Calu3 (cell line): ENCODE data around the gene NDN. TPM values are rescaled to one million over a fixed set of nuclear protein-coding genes. Genes with fewer than 3 reads are reported as not detected.

Source experiments
- BruUV-seq: library from RNA; stranded (reverse); fragments of 400-500 nt; replicated peaks from 2 replicates; lab custom pipeline; 2021; lab: Mats Ljungman, UMichigan
- CTCF ChIA-PET: fragments of 300-600 bp; sonication (Branson Sonifier 250); formaldehyde crosslinking; loops from one replicate; lab custom pipeline; 2022; ENCODE audit warnings: antibody characterized with exemption; lab: Charles Lee
- DNase-seq: peaks from one replicate; pipeline ENCODE4 v3.0.0; 2022
- H3K27ac Mint-ChIP-seq: one replicate; pipeline ENCODE4 v1.8.0; 2022; ENCODE audit warnings: mixed read lengths; ENCODE audit not compliant: unreplicated experiment
- H3K27me3 Mint-ChIP-seq: one replicate; pipeline ENCODE4 v1.8.0; 2022; ENCODE audit warnings: mixed read lengths; ENCODE audit not compliant: unreplicated experiment
- H3K36me3 Mint-ChIP-seq: one replicate; pipeline ENCODE4 v1.8.0; 2022; ENCODE audit warnings: mild to moderate bottlenecking, moderate library complexity, mixed read lengths; ENCODE audit not compliant: insufficient read depth, unreplicated experiment
- H3K4me1 Mint-ChIP-seq: one replicate; pipeline ENCODE4 v1.8.0; 2022; ENCODE audit warnings: mild to moderate bottlenecking, low read depth, mixed read lengths; ENCODE audit not compliant: unreplicated experiment
- H3K4me3 Mint-ChIP-seq: one replicate; pipeline ENCODE4 v1.8.0; 2022; ENCODE audit warnings: mild to moderate bottlenecking, low read depth, moderate library complexity, mixed read lengths; ENCODE audit not compliant: unreplicated experiment
- H3K9me3 Mint-ChIP-seq: one replicate; pipeline ENCODE4 v1.8.0; 2022; ENCODE audit warnings: low read depth, mixed read lengths; ENCODE audit not compliant: unreplicated experiment
- CTCF ChIP-seq: fragments of 200-600 bp; IDR thresholded peaks from one replicate; pipeline ENCODE4 v1.8.0; 2022; ENCODE audit warnings: antibody characterized with exemption; ENCODE audit not compliant: unreplicated experiment
- intact Hi-C: fragments of 100-400 bp; cut with micrococcal nuclease; formaldehyde crosslinking; loops from one replicate; pipeline ENCODE4 v1.10.0; 2022; ENCODE audit not compliant: unreplicated experiment
- total RNA-seq: library from RNA; stranded (reverse); gene quantifications from 2 replicates; pipeline ENCODE4 v1.2.3, GENCODE V29; 2022

Gene NDN
- total RNA-seq, 1 experiment from 2014 or later: not detected

GRCh38 chr15:23646165-23647000, 40.7 kb downstream of the NDN start:
- intact Hi-C loops: no loop called here
- DNase-seq: no peak
- Mint-ChIP-seq H3K4me3 (no peak overlapping the region), H3K9me3 (peaks cover 6% of the 10 kb centered on the region), H3K27ac (no peak overlapping the region), H3K27me3 (no peaks in the 10 kb centered on the region), H3K36me3 (no peaks in the 10 kb centered on the region), H3K4me1 (no peaks in the 10 kb centered on the region)
- no peak for TF ChIP-seq CTCF
- CTCF ChIA-PET: no interaction called here
- BruUV-seq: no TSS peak

DNA sequence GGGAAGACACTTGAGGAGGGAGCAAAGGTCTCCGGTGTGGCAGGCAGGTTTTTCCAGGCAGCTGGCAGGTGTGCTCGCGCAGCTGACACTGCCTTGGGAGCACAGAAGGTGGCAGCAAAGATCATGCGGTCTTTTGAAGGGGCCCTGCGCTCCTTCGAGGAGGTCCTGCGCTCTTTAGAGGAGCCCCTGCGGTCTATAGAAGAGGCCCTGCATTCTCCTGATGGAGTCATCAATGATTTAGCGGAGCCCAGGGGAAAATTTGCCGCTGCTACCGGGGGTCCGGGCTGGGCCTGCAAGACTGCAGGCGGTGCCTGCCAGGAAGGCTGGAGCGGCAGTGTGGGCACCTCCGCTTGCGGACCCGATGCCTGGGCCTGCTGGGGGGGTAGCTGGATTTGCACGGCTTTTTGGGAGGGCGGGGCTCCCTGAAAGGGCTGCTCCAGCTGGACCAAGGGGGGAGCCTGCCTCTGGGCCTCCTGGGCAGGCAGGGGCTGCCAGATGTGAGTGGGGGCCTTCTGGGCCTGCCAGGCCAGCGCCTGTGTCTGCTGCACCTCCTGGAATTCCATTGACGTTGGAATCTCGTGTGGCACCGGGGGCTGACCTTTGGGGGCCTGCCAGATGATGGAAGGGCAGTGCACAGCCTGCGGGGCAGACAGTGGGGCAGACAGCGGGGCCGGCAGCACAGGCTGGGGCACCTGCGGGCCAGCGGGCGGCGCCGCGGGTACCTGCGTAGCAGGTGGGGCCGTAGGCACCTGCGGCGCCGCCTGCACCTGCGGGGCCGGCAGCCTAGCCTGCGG, 41.5 kb downstream of the NDN start:
- TF ChIP-seq CTCF: no peak
- Mint-ChIP-seq H3K4me1 (no peaks in the 10 kb centered on the region), H3K9me3 (peaks cover 6% of the 10 kb centered on the region), H3K4me3 (no peak overlapping the region), H3K27me3 (no peaks in the 10 kb centered on the region), H3K36me3 (no peaks in the 10 kb centered on the region), H3K27ac (no peak overlapping the region)
- no TSS peak for BruUV-seq
- DNase-seq: no peak
- intact Hi-C loops: no loop called here
- CTCF ChIA-PET: no interaction called here

DNA sequence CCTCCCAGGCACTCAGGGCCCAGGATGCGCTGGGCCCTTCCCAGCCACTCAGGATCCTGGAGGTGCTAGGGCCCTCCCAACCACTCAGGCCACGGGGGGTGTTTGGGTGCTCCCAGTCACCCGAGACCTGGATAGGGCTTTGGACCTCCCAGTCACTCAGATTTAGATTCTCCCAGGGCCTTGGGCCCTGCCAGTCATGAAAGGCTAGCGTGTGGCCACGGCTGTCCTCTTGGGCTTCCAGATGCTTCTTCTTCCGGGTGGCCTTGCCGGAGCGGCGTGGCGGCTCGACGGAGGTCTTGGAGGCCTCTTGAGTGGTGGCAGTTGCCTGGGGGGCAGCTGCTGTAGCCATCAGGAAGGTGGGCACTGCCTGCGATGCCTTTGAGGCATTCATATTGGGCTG, 42.3 kb downstream of the NDN start:
- no peaks in the 10 kb centered on the region for H3K36me3 Mint-ChIP-seq
- no peak overlapping the region for H3K27ac Mint-ChIP-seq
- intact Hi-C loops: no loop called here
- peaks cover 6% of the 10 kb centered on the region for H3K9me3 Mint-ChIP-seq
- BruUV-seq: no TSS peak
- H3K4me1 Mint-ChIP-seq: no peaks in the 10 kb centered on the region
- no peak for TF ChIP-seq CTCF
- DNase-seq: no peak
- no peaks in the 10 kb centered on the region for H3K27me3 Mint-ChIP-seq
- CTCF ChIA-PET: no interaction called here
- H3K4me3 Mint-ChIP-seq: no peak overlapping the region

DNA sequence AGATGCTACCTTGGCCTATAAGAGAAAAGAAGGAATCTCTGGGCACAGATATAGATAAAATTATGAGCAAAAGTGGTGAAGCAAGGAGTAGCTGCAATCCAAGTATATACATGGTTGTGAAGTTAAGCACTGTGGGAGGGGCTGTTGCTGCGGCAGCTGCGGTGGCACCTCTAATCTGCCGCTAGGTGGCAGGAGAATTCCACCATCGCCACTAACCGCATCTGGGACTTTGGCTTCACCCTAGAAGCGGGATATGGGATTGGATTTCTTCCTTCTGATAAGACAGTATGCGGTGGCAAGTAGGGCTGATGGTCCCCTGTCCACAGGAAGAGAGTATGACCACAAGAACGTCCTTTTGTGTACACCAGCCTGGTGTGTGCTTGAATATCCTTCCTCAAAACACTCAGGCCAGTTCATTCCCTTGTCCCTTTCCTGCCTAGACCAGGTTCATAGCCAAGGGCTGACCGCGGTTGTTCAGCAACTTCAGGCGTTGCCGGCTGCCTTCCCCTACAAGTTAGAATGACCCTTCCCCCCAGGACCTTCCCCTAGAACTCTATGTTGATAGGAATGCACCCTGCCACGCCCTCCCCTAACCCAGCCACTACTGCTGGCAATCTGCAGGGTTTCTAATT, 44.6 kb downstream of the NDN start:
- H3K4me1 Mint-ChIP-seq: no peaks in the 10 kb centered on the region
- no peaks in the 10 kb centered on the region for H3K9me3 Mint-ChIP-seq
- CTCF ChIA-PET: no interaction called here
- H3K4me3 Mint-ChIP-seq: no peak overlapping the region
- BruUV-seq: no TSS peak
- intact Hi-C loops: no loop called here
- H3K36me3 Mint-ChIP-seq: no peaks in the 10 kb centered on the region
- no peak overlapping the region for H3K27ac Mint-ChIP-seq
- peak; percentile 3 for DNase-seq
- H3K27me3 Mint-ChIP-seq: no peaks in the 10 kb centered on the region
- no peak for TF ChIP-seq CTCF

Other genes starting within 250 kb of the NDN start
- not detected in 2 replicates for gene GOLGA6L2, start 240.1 kb downstream of the NDN start, total RNA-seq
- gene MKRN3, start 121.6 kb downstream of the NDN start, total RNA-seq: not detected in 2 replicates
- gene MAGEL2, start 39.4 kb downstream of the NDN start, total RNA-seq: not detected in 2 replicates